Medulla oblongata (tissue), 1 donor: ENCODE measurements around the gene UQCRQ.

Experiments
- DNase-seq: peaks from one replicate; pipeline ENCODE4 v3.0.0-alpha.2; 2015; ENCODE audit errors: extremely low spot score

Gene UQCRQ

GRCh38 chr5:132915681-132916080, 49.2 kb downstream of the UQCRQ start:
- DNase-seq: no peak

GRCh38 chr5:132916086-132916485, 49.6 kb downstream of the UQCRQ start:
- DNase-seq: no peak
